Lung (tissue), 16 donors: ENCODE data around the gene CERS5. TPM values are rescaled to one million over a fixed set of nuclear protein-coding genes. Genes with fewer than 3 reads are reported as not detected.

ENCODE experiments used
- ATAC-seq: fragments of 200-7000 bp; cut with Tn5 transposase; one replicate; pipeline ENCODE4 v1.9.1; 2020; ENCODE audit warnings: moderate number of reproducible peaks; ENCODE audit not compliant: insufficient read depth, low FRiP score
- DNase-seq, 3 donors: peaks; one replicate each; pipeline ENCODE4 v3.0.0-alpha.2; 2013 to 2017
- H3K27ac ChIP-seq, 2 donors: one replicate each; pipeline ENCODE4 v1.5.1; 2013; ENCODE audit warnings: mild to moderate bottlenecking in 2 of 2, moderate library complexity in 2 of 2, control low read depth in 1 of 2, inconsistent platforms in 1 of 2, low read depth in 1 of 2, low read length in 1 of 2
- H3K27me3 ChIP-seq, 3 donors: one replicate each; pipeline ENCODE4 v1.5.1; 2013; ENCODE audit warnings: low read length in 2 of 3; ENCODE audit not compliant: control insufficient read depth in 3 of 3, insufficient read depth in 3 of 3
- H3K36me3 ChIP-seq, 4 donors: one replicate each; pipeline ENCODE4 v1.5.1; 2013; ENCODE audit warnings: low read length in 4 of 4, mild to moderate bottlenecking in 1 of 4, moderate library complexity in 1 of 4; ENCODE audit not compliant: control insufficient read depth in 4 of 4, insufficient read depth in 4 of 4
- H3K4me1 ChIP-seq, 5 donors: one replicate each; pipeline ENCODE4 v1.5.1; 2013; ENCODE audit warnings: low read length in 5 of 5, mild to moderate bottlenecking in 2 of 5, moderate library complexity in 1 of 5; ENCODE audit not compliant: control insufficient read depth in 5 of 5, insufficient read depth in 5 of 5
- H3K4me3 ChIP-seq: one replicate; pipeline ENCODE4 v1.5.1; 2013; ENCODE audit warnings: mild to moderate bottlenecking, control low read depth, moderate library complexity
- H3K9ac ChIP-seq, 2 donors: one replicate each; pipeline ENCODE4 v1.5.1; 2013; ENCODE audit warnings: low read length in 2 of 2, control low read depth in 1 of 2; ENCODE audit not compliant: insufficient read depth in 1 of 2
- H3K9me3 ChIP-seq, 4 donors: one replicate each; pipeline ENCODE4 v1.5.1; 2013; ENCODE audit warnings: low read length in 3 of 4, mild to moderate bottlenecking in 1 of 4, moderate library complexity in 1 of 4; ENCODE audit not compliant: control insufficient read depth in 4 of 4, insufficient read depth in 3 of 4
- CTCF ChIP-seq: IDR thresholded peaks from 2 replicates; pipeline ENCODE4 v1.5.1; 2012; ENCODE audit warnings: mild to moderate bottlenecking; ENCODE audit errors: control extremely low read depth, extremely low read depth
- WGBS, 2 donors: extraction: QIAGEN DNeasy Blood & Tissue Kit; methylation state at CpG; one replicate each; pipeline ENCODE4 v1.1.7; 2013; 5-methylcytosine and 5-hydroxymethylcytosine counted together
- long read RNA-seq, 5 donors: transcript quantifications; one replicate each; lab custom pipeline, GENCODE V29; 2026
- polyA plus RNA-seq, 2 donors: library from polyadenylated mRNA; stranded (reverse); fragments of 200-250 nt; gene quantifications; one replicate each; pipeline ENCODE4 v1.2.1, GENCODE V29; 2013
- total RNA-seq, 2 donors: library from RNA; depleted of rRNA in 1 of 2; stranded (reverse); fragments of >200 nt in 1 of 2; gene quantifications; one replicate each; pipeline ENCODE4 v1.2.1, GENCODE V29; 2014 to 2021
- donor health status: control.
- donor health status: control.
- donor health status: Bipolar disorder and iron deficiency.
- donor health status: healthy.
- donor health status: DM: yes; HTN: yes; CAD: no.

Gene CERS5, protein sequence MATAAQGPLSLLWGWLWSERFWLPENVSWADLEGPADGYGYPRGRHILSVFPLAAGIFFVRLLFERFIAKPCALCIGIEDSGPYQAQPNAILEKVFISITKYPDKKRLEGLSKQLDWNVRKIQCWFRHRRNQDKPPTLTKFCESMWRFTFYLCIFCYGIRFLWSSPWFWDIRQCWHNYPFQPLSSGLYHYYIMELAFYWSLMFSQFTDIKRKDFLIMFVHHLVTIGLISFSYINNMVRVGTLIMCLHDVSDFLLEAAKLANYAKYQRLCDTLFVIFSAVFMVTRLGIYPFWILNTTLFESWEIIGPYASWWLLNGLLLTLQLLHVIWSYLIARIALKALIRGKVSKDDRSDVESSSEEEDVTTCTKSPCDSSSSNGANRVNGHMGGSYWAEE
- 10 to 100 TPM; 36.7 to 38.8 TPM for total RNA-seq
- 10 to 100 TPM; 32.6 to 54.0 TPM for polyA plus RNA-seq
- long read RNA-seq, donor 1, transcript CERS5-201 (10 exons, 2,051 nt) = major isoform, 16 of 17 reads
- long read RNA-seq, donor 1, partial matches to known transcripts = 0 of 17 reads
- long read RNA-seq, donor 1, other reads (novel, unspliced or antisense) = 0 of 17 reads
- long read RNA-seq, donor 2, transcript CERS5-201 (10 exons, 2,051 nt) = major isoform, 6 of 14 reads
- long read RNA-seq, donor 2, partial matches to known transcripts = 8 of 14 reads
- long read RNA-seq, donor 2, other reads (novel, unspliced or antisense) = 0 of 14 reads
- long read RNA-seq, donor 3, transcript CERS5-201 (10 exons, 2,051 nt) = major isoform, 7 of 8 reads
- long read RNA-seq, donor 3, partial matches to known transcripts = 0 of 8 reads
- long read RNA-seq, donor 3, other reads (novel, unspliced or antisense) = 0 of 8 reads
- long read RNA-seq, donor 4, partial matches to known transcripts = 0 of 2 reads
- long read RNA-seq, donor 4, other reads (novel, unspliced or antisense) = 0 of 2 reads
- long read RNA-seq, donor 5, transcript CERS5-201 (10 exons, 2,051 nt) = major isoform, 9 of 11 reads
- long read RNA-seq, donor 5, partial matches to known transcripts = 0 of 11 reads
- long read RNA-seq, donor 5, other reads (novel, unspliced or antisense) = 0 of 11 reads

- H3K4me1 ChIP-seq = peaks cover 0 to 13% (median 3%) of the 10 kb centered on the region in 5 donors
- WGBS, 2 donors = 0 to 1% methylated on average over 65 to 70 of the region's 70 CpGs
- peak; percentile 100 for ATAC-seq
Measured at GRCh38 chr12:50167049-50167828, at the start of gene CERS5. Gene CERS5, minus strand, starts transcription at chr12:50167369. Its CDS starts 72 bp downstream, at chr12:50167297.

DNA sequence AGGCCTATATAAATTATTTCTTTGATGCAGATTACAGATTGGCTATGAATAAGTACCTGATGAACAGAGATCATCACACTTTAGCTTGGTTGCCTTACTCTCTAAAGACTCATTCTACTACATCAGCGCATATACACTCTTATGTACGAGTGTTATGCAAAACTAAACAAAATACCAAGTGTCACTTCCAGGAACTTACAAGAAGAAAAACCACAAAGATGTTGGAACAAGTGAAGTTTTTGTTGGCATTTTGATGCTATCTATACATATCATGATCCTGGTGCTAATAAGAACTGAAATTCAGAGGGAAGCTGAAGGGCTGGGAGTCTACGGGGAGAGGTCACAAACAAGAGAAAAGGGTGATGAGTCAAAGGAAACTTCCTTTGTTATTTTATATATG is 47.9 kb upstream of the CERS5 start:
- Histone ChIP-seq H3K9me3 (no peaks in the 10 kb centered on the region), H3K27ac (no peak overlapping the region), H3K9ac (no peak overlapping the region), H3K4me1 (peaks cover 0 to 7% (median 2%) of the 10 kb centered on the region in 5 donors), H3K36me3 (peaks cover 0 to 13% (median under 1%) of the 10 kb centered on the region in 4 donors), H3K27me3 (no peaks in the 10 kb centered on the region), H3K4me3 (no peak overlapping the region)
- no peak for TF ChIP-seq CTCF
- DNase-seq (no peak), ATAC-seq (no peak)
- WGBS, 2 donors = 80 to 85% methylated on average over 3 of the region's 3 CpGs

More at GRCh38 chr12:50167049-50167828, at the start of gene CERS5:
- peak; percentile 99 to 100 (median 100) for DNase-seq
- TF ChIP-seq CTCF = peak; percentile 10
- Histone ChIP-seq H3K4me3 (peak within 1 kb of the TSS; percentile 93), H3K27me3 (no peaks in the 10 kb centered on the region), H3K27ac (peak within 1 kb of the TSS; percentile 88 to 92), H3K9ac (peak within 1 kb of the TSS; percentile 76 to 98), H3K36me3 (no peaks in the 10 kb centered on the region), H3K9me3 (no peaks in the 10 kb centered on the region)

DNA sequence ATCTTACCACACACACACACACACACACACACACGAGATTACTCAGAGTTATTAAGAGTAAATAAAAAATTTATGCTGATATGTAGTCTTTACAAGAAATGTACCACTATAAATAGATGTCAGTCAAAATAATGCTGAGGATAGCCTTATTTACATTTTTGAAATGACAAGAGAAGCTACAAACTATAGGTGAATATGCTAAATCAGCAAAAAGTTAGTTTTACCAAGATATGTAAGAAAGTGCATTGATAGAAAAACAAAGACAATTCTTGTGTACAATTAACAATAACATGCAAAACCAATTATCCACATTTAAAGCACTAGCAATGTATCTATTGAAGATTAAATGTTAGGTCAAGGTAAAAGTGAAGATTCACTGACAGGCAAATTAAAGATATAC is 46.8 kb upstream of the CERS5 start:
- WGBS, 2 donors = 52 to 59% methylated on average over 1 of the region's 1 CpG
- ATAC-seq = no peak

More for the DNA sequence above, 46.8 kb upstream of the CERS5 start:
- DNase-seq = no peak
- Histone ChIP-seq H3K27me3 (no peaks in the 10 kb centered on the region), H3K36me3 (peaks cover 0 to 13% (median 2%) of the 10 kb centered on the region in 4 donors), H3K4me3 (no peak overlapping the region), H3K4me1 (peaks cover 0 to 3% (median under 1%) of the 10 kb centered on the region in 5 donors), H3K9ac (no peak overlapping the region), H3K9me3 (no peaks in the 10 kb centered on the region), H3K27ac (no peak overlapping the region)
- TF ChIP-seq CTCF = no peak
